Measurements from ENCODE around the gene ZBTB14. TPM values are rescaled to one million over a fixed set of nuclear protein-coding genes. Genes with fewer than 3 reads are reported as not detected.

The ZBTB14 gene, protein sequence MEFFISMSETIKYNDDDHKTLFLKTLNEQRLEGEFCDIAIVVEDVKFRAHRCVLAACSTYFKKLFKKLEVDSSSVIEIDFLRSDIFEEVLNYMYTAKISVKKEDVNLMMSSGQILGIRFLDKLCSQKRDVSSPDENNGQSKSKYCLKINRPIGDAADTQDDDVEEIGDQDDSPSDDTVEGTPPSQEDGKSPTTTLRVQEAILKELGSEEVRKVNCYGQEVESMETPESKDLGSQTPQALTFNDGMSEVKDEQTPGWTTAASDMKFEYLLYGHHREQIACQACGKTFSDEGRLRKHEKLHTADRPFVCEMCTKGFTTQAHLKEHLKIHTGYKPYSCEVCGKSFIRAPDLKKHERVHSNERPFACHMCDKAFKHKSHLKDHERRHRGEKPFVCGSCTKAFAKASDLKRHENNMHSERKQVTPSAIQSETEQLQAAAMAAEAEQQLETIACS
- total RNA-seq, result 10 to 100 TPM; 20.1 to 20.2 TPM

DNA sequence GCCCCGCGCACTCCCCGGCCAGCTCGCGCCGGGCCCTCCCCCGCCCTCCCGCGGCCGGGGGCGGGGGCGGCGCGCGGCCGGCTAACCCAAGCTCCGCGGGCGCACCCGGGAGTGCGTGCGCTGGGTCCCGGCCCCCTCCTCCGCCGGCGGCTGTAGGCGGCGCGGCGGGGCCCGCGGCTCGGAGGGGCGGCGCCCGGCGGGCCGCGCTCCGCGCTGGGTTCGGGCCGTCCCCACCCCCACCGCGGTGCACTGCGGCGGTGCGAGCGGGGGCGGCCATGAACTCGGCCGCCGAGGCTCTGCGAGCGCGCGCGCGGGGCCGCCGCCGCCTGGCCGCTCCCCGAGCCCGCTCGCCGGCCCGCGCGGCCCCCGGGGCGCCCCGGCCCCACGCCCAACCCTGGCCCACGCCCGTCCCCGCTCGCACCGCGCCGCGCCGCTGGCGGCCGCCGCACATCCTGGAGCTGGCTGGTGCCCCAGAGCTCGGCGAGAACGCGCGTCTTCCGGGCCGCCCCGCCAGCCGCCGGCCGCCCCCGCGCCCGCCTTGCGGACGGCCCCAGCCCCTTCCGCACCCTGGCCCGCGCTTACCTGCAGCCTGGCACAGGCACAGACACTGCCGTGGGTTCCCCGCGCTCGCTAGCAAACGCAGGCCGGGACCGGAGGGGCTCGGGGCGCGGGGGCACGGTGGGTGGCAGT, at the start of gene ZBTB14:
Gene ZBTB14, minus strand, starts transcription at position 496 of the 690 bp plus-strand sequence. CDS start 2,480 bp downstream, outside the sequence.
- ChIA-PET POLR2A (interaction anchor here (0.6 to 6.4 kb wide), 8 partner anchors 9 to 62 kb away, joined by 3 to 101 read pairs (median 4); no protein-coding TSS in a partner anchor), CTCF (interaction anchor here (1.4 to 3.9 kb wide), 2 partner anchors 13 to 58 kb away, joined by 3 to 19 read pairs; no protein-coding TSS in a partner anchor)

DNA sequence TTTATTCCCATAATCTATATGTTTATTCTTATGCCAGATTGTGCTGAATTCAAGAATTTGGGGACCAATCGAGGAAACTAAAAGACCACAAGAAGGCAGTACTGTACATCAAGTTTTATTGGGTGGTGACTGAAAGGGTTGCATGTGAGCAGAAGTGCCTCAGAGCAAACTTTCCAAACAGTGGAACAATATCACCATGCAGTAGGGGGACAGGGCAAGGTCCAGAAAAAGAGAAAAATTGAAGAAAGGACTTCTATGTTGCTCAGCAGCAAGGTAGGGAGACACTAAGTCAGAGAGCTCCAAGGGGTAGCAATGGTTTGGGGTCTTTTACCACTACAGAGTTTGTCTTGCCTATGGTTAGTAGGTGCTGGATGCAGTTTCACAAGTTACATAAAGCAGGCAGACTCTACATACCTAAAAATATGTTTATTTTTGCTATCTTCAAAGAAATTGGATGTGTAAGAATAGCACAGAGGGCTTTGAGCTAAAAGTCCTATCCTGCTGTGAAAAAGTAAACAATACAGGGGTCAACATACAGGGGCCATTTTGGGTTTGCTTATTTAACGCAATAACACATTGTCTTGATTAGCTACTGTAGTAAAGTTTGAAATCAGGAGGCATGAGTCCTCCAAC, 43.8 kb upstream of the ZBTB14 start:
- CTCF ChIA-PET, result no interaction called here
- POLR2A ChIA-PET, result no interaction called here

DNA sequence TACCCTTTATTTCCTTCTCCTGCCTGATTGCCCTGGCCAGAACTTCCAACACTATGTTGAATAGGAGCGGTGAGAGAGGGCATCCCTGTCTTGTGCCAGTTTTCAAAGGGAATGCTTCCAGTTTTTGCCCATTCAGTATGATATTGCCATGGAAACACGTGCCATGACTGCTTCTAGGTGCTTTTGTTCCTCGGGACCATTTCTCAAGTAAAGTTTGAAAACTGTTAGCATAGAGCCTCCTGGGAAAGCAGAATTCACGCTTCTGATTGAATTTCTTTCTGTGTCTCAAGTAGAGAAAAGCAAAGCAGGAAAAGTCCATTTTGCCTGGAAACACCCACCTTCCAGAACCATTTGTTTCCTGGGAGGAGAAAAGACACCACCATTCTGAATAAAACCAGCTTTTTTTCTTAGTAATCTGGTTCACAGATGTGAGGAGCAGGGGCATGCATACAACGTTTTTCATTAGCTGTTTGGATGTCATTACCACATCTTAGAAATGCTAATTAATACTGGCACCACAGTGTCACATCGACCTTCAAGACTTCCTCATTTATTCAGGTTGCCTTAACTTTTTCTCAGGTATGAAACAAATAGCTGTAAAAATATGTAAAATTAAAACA, 39.0 kb upstream of the ZBTB14 start:
- ChIA-PET CTCF (no interaction called here), POLR2A (no interaction called here)

DNA sequence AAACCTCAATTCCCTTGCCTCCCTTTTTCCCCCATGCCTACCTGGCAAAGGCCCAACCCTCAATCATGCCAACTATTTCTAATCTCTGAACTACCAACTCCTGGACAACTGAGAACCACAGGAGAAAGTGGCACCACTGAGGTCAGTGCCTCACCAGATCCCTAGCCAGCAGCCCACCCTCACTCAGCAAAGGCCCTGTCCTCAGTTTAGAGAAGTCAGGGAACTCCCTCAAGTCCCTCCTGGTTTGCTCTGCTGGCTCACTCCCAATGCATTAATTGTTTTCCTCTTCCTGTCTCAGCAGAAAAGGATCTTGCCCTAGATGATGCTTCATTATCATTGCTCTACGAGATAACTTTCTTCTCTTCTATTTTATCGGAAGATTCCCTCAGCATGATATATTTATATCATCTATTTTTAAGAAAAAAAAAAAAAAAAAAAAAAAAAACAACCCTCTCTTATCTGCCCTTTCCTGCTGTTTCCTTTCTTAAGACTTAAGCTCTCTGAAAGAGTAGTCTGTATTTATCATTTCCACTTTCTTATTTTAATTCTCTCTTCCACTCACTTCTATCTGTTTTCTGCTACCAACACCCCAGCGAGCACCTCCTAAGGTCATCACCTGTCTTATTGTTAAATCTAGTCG, 22.7 kb upstream of the ZBTB14 start:
- CTCF ChIA-PET, result no interaction called here

DNA sequence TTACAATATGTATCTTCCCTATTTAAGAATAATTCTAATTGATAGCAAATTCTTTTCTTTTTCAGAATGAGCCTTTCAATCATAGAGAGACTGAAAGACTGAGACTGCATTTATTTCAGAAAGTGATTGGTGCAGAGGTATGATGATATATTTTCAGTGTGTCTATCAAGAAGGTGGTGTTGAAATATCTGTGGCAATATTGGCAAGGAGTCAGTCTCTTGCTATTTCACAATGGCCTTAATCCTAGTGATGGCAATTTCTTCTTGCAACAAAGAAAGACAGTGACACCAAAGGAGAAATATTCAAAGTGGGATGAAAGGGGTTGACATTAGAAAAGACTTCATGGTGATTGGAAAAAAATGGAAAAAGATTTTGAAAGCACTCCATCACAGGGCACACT, 21.7 kb upstream of the ZBTB14 start:
- ChIA-PET CTCF (no interaction called here), POLR2A (no interaction called here)

More for the DNA sequence above, 22.7 kb upstream of the ZBTB14 start:
- POLR2A ChIA-PET, result no interaction called here

DNA sequence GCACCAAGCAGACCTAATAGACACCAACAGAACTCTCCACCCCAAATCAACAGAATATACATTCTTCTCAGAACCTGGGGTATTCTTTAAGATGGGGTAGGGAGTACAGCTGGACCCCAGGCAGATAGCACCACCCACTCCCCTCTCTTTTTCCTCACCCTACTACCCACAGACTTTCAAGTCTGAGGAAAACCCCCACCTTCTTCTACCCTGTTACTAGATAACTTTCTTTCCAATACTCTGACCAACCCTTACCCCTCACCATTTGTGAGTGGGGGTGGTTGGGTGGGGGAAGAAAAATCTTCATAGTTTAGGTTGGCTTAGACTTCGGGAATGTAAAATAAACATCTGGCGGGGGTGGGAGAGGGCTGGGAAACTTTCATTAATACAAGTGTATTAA, 20.3 kb upstream of the ZBTB14 start:
- CTCF ChIA-PET, result no interaction called here
- POLR2A ChIA-PET, result no interaction called here

DNA sequence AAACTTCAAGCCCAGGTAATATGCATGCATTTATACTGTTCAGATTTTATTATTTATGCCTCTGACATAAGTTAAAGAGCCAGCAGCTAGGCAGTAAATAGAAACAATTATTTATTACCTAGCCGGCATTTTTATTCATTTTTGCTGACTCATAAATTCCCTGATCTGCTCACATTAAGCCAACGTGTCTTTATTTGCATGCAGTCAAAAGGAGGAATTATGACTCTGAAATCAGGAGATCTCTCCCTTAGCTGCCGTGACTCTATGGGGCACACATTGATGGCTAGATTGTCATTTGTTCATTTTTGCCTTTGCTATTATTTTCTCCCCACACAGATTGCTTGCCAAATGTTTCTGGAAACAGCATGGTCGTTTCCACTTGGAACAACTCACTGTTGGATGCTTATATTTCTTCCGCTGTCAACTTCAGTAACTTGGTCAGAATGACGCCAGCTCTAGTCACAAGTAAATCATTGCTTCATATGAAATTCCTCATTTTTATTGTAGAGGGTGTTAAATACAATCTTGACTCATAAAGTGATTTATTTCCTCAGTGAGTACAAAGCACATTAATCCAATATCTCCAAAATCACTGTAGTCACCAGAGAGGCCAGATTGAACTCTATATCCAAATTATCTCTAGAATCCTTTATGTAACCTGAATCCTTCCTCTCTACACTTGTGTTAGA, 15.9 kb upstream of the ZBTB14 start:
- CTCF ChIA-PET, result interaction anchor here (0.7 kb wide), 1 partner anchor 73 kb away, joined by 3 read pairs; no protein-coding TSS in a partner anchor
- POLR2A ChIA-PET, result no interaction called here

DNA sequence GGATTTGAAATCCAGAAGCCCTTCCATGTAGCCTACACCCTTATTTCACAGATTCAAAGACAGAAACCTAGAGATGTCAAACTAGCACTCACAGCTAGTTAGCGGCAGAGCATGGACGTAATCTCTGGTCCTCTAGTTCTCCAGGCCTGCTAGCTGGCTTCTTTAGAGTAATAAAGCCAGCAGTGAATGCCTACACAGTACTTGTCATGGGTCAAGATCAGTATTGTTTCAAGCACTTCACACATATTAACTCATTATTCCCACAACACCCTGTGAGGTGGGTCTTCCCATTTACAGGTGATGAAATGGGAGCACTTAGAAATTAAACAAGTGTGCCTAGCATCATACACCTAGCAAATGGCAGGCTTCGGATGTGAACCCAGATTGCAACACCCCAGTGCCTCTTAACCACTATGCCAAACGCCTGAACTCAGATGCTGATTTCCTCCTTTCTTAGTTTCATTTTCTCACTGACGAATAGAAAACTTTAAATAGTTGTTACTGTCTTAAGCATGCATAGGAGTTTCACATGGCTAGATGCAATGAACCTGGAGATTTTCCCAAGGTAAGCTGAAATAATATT, 14.5 kb upstream of the ZBTB14 start:
- CTCF ChIA-PET, result no interaction called here
- POLR2A ChIA-PET, result interaction anchor here (0.6 kb wide), 1 partner anchor 15 kb away, joined by 3 read pairs; no protein-coding TSS in a partner anchor

DNA sequence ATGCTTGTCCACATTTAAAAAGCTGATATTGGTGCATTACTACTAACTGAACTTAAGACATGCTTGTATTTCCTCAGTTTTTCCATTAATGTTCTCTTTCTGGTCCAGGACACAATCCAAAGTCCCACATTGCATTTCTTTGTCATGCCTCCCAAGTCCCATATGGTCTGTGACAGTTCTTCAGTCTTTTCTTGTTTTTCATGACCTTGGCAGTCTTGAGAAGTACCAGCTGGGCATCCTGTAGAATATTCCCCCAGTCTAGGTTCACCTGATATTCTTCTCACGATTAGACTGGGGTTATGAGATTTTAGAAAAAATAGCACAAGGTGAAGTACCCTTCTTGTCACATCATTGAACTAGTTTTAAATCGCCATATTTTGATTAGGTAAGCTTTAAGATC, 10.3 kb upstream of the ZBTB14 start:
- ChIA-PET POLR2A (interaction anchor here (1.1 kb wide), 1 partner anchor 9 kb away, joined by 4 read pairs; no protein-coding TSS in a partner anchor), CTCF (no interaction called here)

DNA sequence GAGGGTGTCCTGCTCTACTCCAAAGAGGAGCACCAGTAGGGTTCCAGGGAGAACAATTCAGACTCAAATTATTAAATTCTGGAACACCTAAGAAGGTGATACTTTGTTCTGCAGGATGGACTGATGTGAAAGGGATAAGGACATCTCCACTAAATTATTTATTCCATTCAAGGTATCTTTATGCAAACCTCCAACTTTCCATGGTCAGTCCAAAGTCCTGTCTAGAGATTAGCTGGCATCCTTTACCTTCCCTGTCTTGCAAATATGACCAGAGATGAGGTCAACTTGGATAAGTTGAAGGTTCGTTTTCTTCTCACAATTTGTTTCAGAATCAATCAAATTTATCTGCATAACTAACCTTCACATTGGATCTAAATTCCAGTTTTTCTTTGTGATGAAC, 8.7 kb upstream of the ZBTB14 start:
- ChIA-PET POLR2A (interaction anchor here (0.8 to 1.5 kb wide), 2 partner anchors 8 to 9 kb away, joined by 4 read pairs; no protein-coding TSS in a partner anchor), CTCF (interaction anchor here (1.1 kb wide), 1 partner anchor 67 kb away, joined by 4 read pairs; no protein-coding TSS in a partner anchor)

DNA sequence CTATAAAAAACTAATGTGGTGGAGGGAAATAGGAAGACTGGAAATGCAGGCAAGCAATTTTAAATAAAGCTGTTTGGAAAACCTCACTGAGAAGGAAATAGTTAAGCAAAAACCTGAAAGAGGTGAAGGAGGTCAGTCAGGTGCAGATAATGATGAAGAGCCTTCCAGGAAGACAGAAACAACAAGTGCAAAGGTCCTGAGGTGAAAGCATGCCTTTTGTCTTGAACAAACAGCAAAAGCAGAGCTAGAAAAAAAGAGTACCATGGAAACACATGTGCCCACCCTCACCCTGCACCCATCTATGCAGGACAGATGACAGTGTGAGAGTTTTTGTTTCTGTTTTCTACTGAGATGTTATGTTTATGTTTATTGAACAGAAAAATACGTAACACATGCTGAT, 8.1 kb upstream of the ZBTB14 start:
- POLR2A ChIA-PET, result interaction anchor here (1.5 kb wide), 1 partner anchor 9 kb away, joined by 4 read pairs; no protein-coding TSS in a partner anchor
- CTCF ChIA-PET, result no interaction called here

DNA sequence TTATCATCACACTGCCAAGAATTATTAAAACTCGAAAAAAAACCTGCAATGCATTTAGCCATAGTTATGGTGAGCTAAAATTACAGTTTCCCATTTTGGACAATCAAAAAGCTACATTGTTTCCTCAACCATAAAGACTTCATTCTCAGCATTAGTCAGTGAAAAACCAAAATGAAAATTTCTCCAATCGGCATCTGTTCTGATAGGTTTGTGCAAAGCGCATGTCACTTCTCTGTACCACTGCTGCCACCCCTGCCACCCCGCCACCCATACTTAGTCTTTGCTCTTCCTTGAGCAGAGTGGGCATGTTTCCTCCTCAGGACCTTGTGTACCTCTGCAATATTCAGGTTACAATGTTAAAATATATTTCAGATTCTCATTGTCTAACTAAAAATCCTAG, 7.1 kb upstream of the ZBTB14 start:
- ChIA-PET POLR2A (no interaction called here), CTCF (no interaction called here)

DNA sequence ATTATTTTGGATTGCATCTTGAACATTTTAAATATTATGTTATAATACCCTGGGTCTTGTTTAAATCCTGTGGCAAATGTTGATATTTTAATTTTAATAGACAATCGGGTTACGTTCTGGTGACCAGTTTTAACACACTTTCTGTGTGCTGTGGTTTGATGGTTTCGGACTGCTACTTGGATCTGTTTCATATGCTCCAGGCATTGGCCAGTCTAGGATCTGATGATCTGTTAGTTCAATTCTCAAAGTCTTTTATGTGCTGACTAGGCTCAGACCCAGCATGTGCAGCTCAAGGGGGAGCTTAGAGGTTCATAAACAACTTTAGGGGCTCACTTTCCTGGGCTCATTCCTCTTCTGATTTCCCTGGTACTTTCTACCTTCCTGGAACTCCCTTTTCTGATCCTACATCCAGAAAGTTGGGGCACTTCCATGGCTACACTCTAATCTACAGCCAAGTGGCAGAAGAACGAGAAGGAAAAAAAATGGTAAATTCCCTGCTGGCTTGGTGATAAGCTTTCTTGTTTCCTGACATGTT, 5.0 kb upstream of the ZBTB14 start:
- CTCF ChIA-PET, result no interaction called here
- POLR2A ChIA-PET, result no interaction called here

DNA sequence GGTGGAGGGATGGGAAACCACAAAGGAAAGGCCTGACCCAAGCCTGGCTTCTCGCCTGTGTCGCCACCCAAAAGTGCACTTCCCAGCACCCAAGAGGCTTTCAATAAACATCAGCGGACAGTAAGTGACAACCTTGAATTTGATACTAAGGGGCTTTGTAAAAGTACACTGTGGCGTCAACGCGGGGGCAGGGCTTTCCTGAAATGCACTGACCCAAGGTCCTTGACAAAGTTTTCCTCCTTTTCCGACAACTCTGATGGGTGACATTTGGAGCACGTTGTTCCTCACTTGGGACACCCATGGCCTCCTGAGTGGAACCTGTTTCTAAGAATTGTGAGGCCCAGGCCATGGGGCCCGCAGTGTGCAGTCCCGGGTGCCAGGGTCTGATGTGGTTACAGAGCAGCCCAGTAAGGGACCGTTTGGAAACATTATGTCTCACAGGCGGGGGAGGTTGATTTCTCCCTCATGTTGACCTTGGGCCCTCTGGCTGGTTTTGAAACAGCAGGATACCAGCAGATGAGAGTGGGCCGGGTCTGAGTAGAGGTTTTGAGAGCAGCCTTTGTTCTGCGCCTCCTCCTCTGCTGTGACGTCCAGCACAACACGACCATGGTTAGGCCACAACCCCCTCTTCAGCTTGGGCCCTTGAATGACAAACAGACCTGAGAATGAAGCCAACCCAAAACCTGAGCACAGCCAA, 2.8 kb upstream of the ZBTB14 start:
- CTCF ChIA-PET, result no interaction called here
- POLR2A ChIA-PET, result no interaction called here

DNA sequence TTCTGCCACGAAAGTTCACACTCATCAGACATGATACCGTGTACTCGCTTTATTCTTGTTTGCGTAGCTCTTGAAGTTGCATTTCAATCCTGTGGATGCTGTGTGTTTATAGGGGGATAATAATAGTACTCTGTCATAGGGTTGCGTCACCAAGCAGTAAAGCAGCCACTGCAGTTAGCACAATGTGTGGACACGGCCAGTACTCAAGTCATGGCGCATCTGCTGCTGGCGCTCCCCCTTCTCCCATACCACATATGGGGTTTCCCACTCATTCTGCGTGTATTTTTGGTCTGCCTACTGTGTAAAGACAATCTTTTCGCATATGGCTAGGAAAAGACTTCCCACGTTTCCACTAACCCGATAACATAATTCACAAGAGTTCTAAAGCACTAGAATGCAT, 2.1 kb upstream of the ZBTB14 start:
- POLR2A ChIA-PET, result interaction anchor here (0.6 to 6.4 kb wide), 6 partner anchors 8 to 185 kb away, joined by 3 to 101 read pairs (median 4); no protein-coding TSS in a partner anchor
- CTCF ChIA-PET, result no interaction called here

DNA sequence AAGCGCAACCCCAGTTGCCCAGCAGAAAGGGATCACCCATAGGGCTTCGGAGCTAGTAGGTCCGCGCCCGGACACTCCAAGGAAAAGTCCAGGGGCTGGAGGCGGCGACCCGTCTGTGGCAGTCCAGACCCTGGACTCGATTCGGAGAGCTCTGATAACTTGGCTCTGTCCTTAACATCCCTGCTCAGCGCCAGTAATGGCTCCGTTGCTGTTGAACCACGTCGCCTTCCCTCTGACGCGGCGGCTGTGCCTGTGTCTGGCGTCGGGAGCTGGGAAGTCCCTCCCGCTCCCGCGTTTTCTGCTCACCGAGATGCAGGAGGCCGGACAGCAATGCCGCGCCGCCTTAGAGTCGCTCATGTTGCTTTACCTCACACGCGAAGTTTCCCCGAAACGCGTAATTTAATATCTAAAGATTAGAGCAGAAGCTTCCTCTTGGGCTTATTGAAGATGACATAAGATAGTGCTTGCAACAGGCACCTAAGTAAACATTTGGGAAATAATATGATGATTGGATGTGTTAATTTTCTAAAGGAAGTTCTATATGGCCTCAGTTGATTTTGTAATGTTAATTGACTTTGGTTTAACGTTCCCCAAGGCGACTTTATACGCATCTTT, 1.3 kb upstream of the ZBTB14 start:
- POLR2A ChIA-PET, result interaction anchor here (0.6 to 6.4 kb wide), 8 partner anchors 8 to 185 kb away, joined by 3 to 101 read pairs (median 4); no protein-coding TSS in a partner anchor

More for the DNA sequence above, 1.3 kb upstream of the ZBTB14 start:
- CTCF ChIA-PET, result interaction anchor here (3.9 kb wide), 1 partner anchor 59 kb away, joined by 19 read pairs; no protein-coding TSS in a partner anchor
